SK-N-SH treated with all-trans-retinoic acid at 6 μM for 48 hours (cell line): Measurements from ENCODE around the gene LCLAT1.

Source experiments
- ATAC-seq: fragments of 200-7000 bp; cut with Tn5 transposase; 3 replicates; pipeline ENCODE4 v1.9.1; 2020; ENCODE audit warnings: mild to moderate bottlenecking, moderate library complexity
- ARNTL ChIP-seq: fragments of 450-650 bp; formaldehyde crosslinking; IDR thresholded peaks from 2 replicates; pipeline ENCODE4 v1.5.0; 2020; ENCODE audit warnings: low read depth, mild to moderate bottlenecking, moderate library complexity, borderline replicate concordance
- BACH2 ChIP-seq: fragments of 250-450 bp; sonication (Bioruptor Pico); IDR thresholded peaks from 2 replicates; pipeline ENCODE4 v1.9.0; 2021; ENCODE audit warnings: mild to moderate bottlenecking, borderline replicate concordance
- CSDC2 ChIP-seq: fragments of 250-450 bp; sonication (Bioruptor Pico); IDR thresholded peaks from 2 replicates; pipeline ENCODE4 v1.5.0; 2020; ENCODE audit warnings: mild to moderate bottlenecking, moderate library complexity
- CSRNP3 ChIP-seq: fragments of 250-450 bp; sonication (Bioruptor Pico); IDR thresholded peaks from 2 replicates; pipeline ENCODE4 v1.5.1; 2021; ENCODE audit warnings: mild to moderate bottlenecking, moderate library complexity
- ESRRG ChIP-seq: fragments of 250-450 bp; sonication (Bioruptor Pico); IDR thresholded peaks from 2 replicates; pipeline ENCODE4 v1.6.1; 2021; ENCODE audit warnings: mild to moderate bottlenecking
- ISL1 ChIP-seq: fragments of 250-450 bp; sonication (Bioruptor Pico); IDR thresholded peaks from 2 replicates; pipeline ENCODE4 v2.1.2; 2022; ENCODE audit warnings: mild to moderate bottlenecking, moderate library complexity
- OSR1 ChIP-seq: fragments of 250-450 bp; sonication (Bioruptor Pico); IDR thresholded peaks from 2 replicates; pipeline ENCODE4 v1.8.0; 2022; ENCODE audit warnings: moderate library complexity, mild to moderate bottlenecking, inconsistent platforms
- PATZ1 ChIP-seq: fragments of 250-450 bp; sonication (Bioruptor Pico); IDR thresholded peaks from 2 replicates; pipeline ENCODE4 v1.8.0; 2020; ENCODE audit warnings: mild to moderate bottlenecking, moderate library complexity, borderline replicate concordance
- POU6F1 ChIP-seq: fragments of 250-450 bp; sonication (Bioruptor Pico); IDR thresholded peaks from 2 replicates; pipeline ENCODE4 v1.8.0; 2021; ENCODE audit warnings: low read depth, mild to moderate bottlenecking, moderate library complexity, borderline replicate concordance
- PPARA ChIP-seq: fragments of 250-450 bp; sonication (Bioruptor Pico); IDR thresholded peaks from 2 replicates; pipeline ENCODE4 v1.5.0; 2020; ENCODE audit warnings: mild to moderate bottlenecking, borderline replicate concordance
- RARB ChIP-seq: fragments of 250-450 bp; sonication (Bioruptor Pico); IDR thresholded peaks from 2 replicates; pipeline ENCODE4 v1.8.0; 2021; ENCODE audit warnings: mild to moderate bottlenecking, moderate library complexity
- SNAI2 ChIP-seq: fragments of 250-450 bp; sonication (Bioruptor Pico); IDR thresholded peaks from 2 replicates; pipeline ENCODE4 v1.5.0; 2020; ENCODE audit warnings: mild to moderate bottlenecking, moderate library complexity
- TCF4 ChIP-seq: fragments of 250-450 bp; sonication (Bioruptor Pico); IDR thresholded peaks from 2 replicates; pipeline ENCODE4 v1.8.0; 2021; ENCODE audit warnings: mild to moderate bottlenecking, moderate library complexity, borderline replicate concordance
- TOX ChIP-seq: fragments of 250-450 bp; sonication (Bioruptor Pico); IDR thresholded peaks from 2 replicates; pipeline ENCODE4 v1.8.0; 2021; ENCODE audit warnings: mild to moderate bottlenecking, moderate library complexity, borderline replicate concordance
- TSHZ2 ChIP-seq: fragments of 250-450 bp; sonication (Bioruptor Pico); IDR thresholded peaks from 2 replicates; pipeline ENCODE4 v1.5.0; 2020; ENCODE audit warnings: mild to moderate bottlenecking, moderate library complexity
- ZC3H10 ChIP-seq: fragments of 250-450 bp; sonication (Bioruptor Pico); IDR thresholded peaks from 2 replicates; pipeline ENCODE4 v1.5.1; 2021; ENCODE audit warnings: mild to moderate bottlenecking, moderate library complexity
- ZFP3 ChIP-seq: fragments of 250-450 bp; sonication (Bioruptor Pico); IDR thresholded peaks from 2 replicates; pipeline ENCODE4 v1.5.0; 2020; ENCODE audit warnings: mild to moderate bottlenecking, moderate library complexity
- ZFP30 ChIP-seq: fragments of 450-650 bp; formaldehyde crosslinking; IDR thresholded peaks from 2 replicates; pipeline ENCODE4 v1.5.0; 2022; ENCODE audit warnings: mild to moderate bottlenecking, moderate library complexity
- ZNF565 ChIP-seq: fragments of 450-650 bp; formaldehyde crosslinking; conservative IDR thresholded peaks from 2 replicates; pipeline ENCODE4 v1.5.0; 2020; ENCODE audit warnings: low read depth, mild to moderate bottlenecking, moderate library complexity
- ZNF70 ChIP-seq: fragments of 450-650 bp; formaldehyde crosslinking; IDR thresholded peaks from 2 replicates; pipeline ENCODE4 v1.5.0; 2020; ENCODE audit warnings: mild to moderate bottlenecking, moderate library complexity
- ZNF8 ChIP-seq: fragments of 450-650 bp; formaldehyde crosslinking; IDR thresholded peaks from 2 replicates; pipeline ENCODE4 v1.5.0; 2020; ENCODE audit warnings: mild to moderate bottlenecking, moderate library complexity

Gene LCLAT1

GRCh38 chr2:30500699-30501098 is 53.7 kb downstream of the LCLAT1 start:
- no peak for ATAC-seq
- TF ChIP-seq PATZ1 (CRISPR knock-in tag) (no peak), CSDC2 (CRISPR knock-in tag) (no peak), ISL1 (CRISPR knock-in tag) (no peak), ZFP3 (CRISPR knock-in tag) (no peak), OSR1 (no peak), ESRRG (CRISPR knock-in tag) (no peak), RARB (CRISPR knock-in tag) (no peak), POU6F1 (CRISPR knock-in tag) (no peak), SNAI2 (CRISPR knock-in tag) (no peak), ZNF70 (CRISPR knock-in tag) (no peak), CSRNP3 (CRISPR knock-in tag) (no peak), ZC3H10 (CRISPR knock-in tag) (no peak), ZNF565 (no peak), ARNTL (CRISPR knock-in tag) (no peak)

- no peak for TF ChIP-seq RARB (CRISPR knock-in tag)
Observed at GRCh38 chr2:30502310-30502709, 55.3 kb downstream of the LCLAT1 start.

GRCh38 chr2:30503007-30503694 is 56.1 kb downstream of the LCLAT1 start:
- TF ChIP-seq POU6F1 (CRISPR knock-in tag) = no peak
- TF ChIP-seq ZNF8 (CRISPR knock-in tag) = no peak
- TF ChIP-seq ESRRG (CRISPR knock-in tag) = no peak
- no peak for TF ChIP-seq ARNTL (CRISPR knock-in tag)
- TF ChIP-seq PPARA (CRISPR knock-in tag) = no peak
- no peak for TF ChIP-seq CSRNP3 (CRISPR knock-in tag)
- TF ChIP-seq BACH2 (CRISPR knock-in tag) = no peak
- TF ChIP-seq, all 23 proteins: peak for 0
- peak; percentile 65 for ATAC-seq

More at GRCh38 chr2:30502310-30502709, 55.3 kb downstream of the LCLAT1 start:
- no peak for ATAC-seq

GRCh38 chr2:30503695-30504052 is 56.6 kb downstream of the LCLAT1 start:
- ATAC-seq = no peak
- TF ChIP-seq SNAI2 (CRISPR knock-in tag) (no peak), ZNF8 (CRISPR knock-in tag) (no peak), ARNTL (CRISPR knock-in tag) (no peak), TSHZ2 (CRISPR knock-in tag) (no peak), ZFP3 (CRISPR knock-in tag) (no peak), CSDC2 (CRISPR knock-in tag) (no peak), PATZ1 (CRISPR knock-in tag) (no peak), RARB (CRISPR knock-in tag) (no peak), ZFP30 (CRISPR knock-in tag) (no peak), TCF4 (CRISPR knock-in tag) (no peak), ZNF565 (no peak), TOX (CRISPR knock-in tag) (no peak), ESRRG (CRISPR knock-in tag) (no peak), BACH2 (CRISPR knock-in tag) (no peak)
